Neural cell (in vitro differentiated cells): ENCODE measurements around the gene MACROD1. TPM values are rescaled to one million over a fixed set of nuclear protein-coding genes. Genes with fewer than 3 reads are reported as not detected.

ENCODE experiments used
- H2AFZ ChIP-seq: fragments of 200-600, 300-800 bp; sonication (generic), shearing (Covaris generic); 2 replicates; pipeline ENCODE4 v1.6.0; 2014; ENCODE audit warnings: low read depth, mild to moderate bottlenecking, antibody characterized with exemption, low read length, moderate library complexity
- H3F3A ChIP-seq: fragments of 200-600 bp; shearing (Covaris generic); 2 replicates; pipeline ENCODE4 v1.6.1; 2016; ENCODE audit warnings: mild to moderate bottlenecking, moderate library complexity, mixed read lengths, antibody characterized with exemption, low read length; ENCODE audit not compliant: insufficient read depth, poor library complexity, severe bottlenecking
- H3K27ac ChIP-seq: fragments of 200-600, 300-800 bp; sonication (generic), shearing (Covaris generic); 2 replicates; pipeline ENCODE4 v1.5.1; 2014; ENCODE audit warnings: mild to moderate bottlenecking, low read length, moderate library complexity
- H3K27me3 ChIP-seq: fragments of 300-800, 200-600 bp; sonication (generic), shearing (Covaris generic); 2 replicates; pipeline ENCODE4 v1.6.0; 2014; ENCODE audit warnings: mild to moderate bottlenecking, low read depth, low read length, moderate library complexity; ENCODE audit not compliant: insufficient read depth
- H3K36me3 ChIP-seq: fragments of 300-800, 200-600 bp; sonication (generic), shearing (Covaris generic); 2 replicates; pipeline ENCODE4 v1.5.1; 2014; ENCODE audit warnings: mild to moderate bottlenecking, antibody characterized with exemption, low read length, moderate library complexity; ENCODE audit not compliant: insufficient read depth
- H3K4me2 ChIP-seq: fragments of 300-800, 200-600 bp; sonication (generic), shearing (Covaris generic); 2 replicates; pipeline ENCODE4 v1.6.0; 2014; ENCODE audit warnings: mild to moderate bottlenecking, low read length
- H3K4me3 ChIP-seq: fragments of 300-800, 200-600 bp; sonication (generic), shearing (Covaris generic); 2 replicates; pipeline ENCODE4 v1.5.1; 2014; ENCODE audit warnings: mild to moderate bottlenecking, low read length, moderate library complexity
- H3K79me2 ChIP-seq: fragments of 200-600 bp; shearing (Covaris generic); replicated peaks from 2 replicates; pipeline ENCODE4 v1.6.0; 2014; ENCODE audit warnings: mild to moderate bottlenecking, low read length, moderate library complexity; ENCODE audit not compliant: insufficient read depth
- H3K9ac ChIP-seq: fragments of 300-800, 200-600 bp; sonication (generic), shearing (Covaris generic); 2 replicates; pipeline ENCODE4 v1.6.1; 2016; ENCODE audit warnings: mild to moderate bottlenecking, low read length, mixed read lengths
- H3K9me2 ChIP-seq: fragments of 200-600 bp; shearing (Covaris generic); 2 replicates; pipeline ENCODE4 v1.6.1; 2016; ENCODE audit warnings: mild to moderate bottlenecking, low read length, mixed read lengths; ENCODE audit not compliant: insufficient read depth
- H3K9me3 ChIP-seq: fragments of 200-600, 300-800 bp; sonication (generic), shearing (Covaris generic); 2 replicates; pipeline ENCODE4 v1.6.1; 2016; ENCODE audit warnings: mild to moderate bottlenecking, mixed run types, low read length, moderate library complexity, mixed read lengths
- H4K20me1 ChIP-seq: fragments of 200-600 bp; shearing (Covaris generic); 2 replicates; pipeline ENCODE4 v1.6.1; 2016; ENCODE audit warnings: mild to moderate bottlenecking, mixed run types; ENCODE audit not compliant: insufficient read depth
- EP300 ChIP-seq: fragments of 450-650 bp; conservative IDR thresholded peaks from 2 replicates; pipeline ENCODE4 v1.6.1; 2014; ENCODE audit warnings: antibody characterized with exemption, mild to moderate bottlenecking, moderate library complexity; ENCODE audit not compliant: poor library complexity, severe bottlenecking
- EZH2 ChIP-seq: fragments of 200-600, 300-800 bp; shearing (Covaris generic), sonication (generic); IDR thresholded peaks from 2 replicates; pipeline ENCODE4 v1.6.1; 2014; ENCODE audit warnings: antibody characterized with exemption, low read length, borderline replicate concordance, mild to moderate bottlenecking; ENCODE audit not compliant: insufficient read depth, poor library complexity, severe bottlenecking
- MXI1 ChIP-seq: fragments of 450-650 bp; conservative IDR thresholded peaks from 2 replicates; pipeline ENCODE4 v1.6.1; 2014; ENCODE audit warnings: antibody characterized with exemption, mild to moderate bottlenecking; ENCODE audit not compliant: poor library complexity, severe bottlenecking
- POLR2AphosphoS5 ChIP-seq: IDR thresholded peaks from 2 replicates; pipeline ENCODE4 v1.6.1; 2012
- RAD21 ChIP-seq: fragments of 450-650 bp; conservative IDR thresholded peaks from 2 replicates; pipeline ENCODE4 v1.6.1; 2014; ENCODE audit warnings: antibody characterized with exemption, mild to moderate bottlenecking, moderate library complexity
- SMC3 ChIP-seq: fragments of 450-650 bp; conservative IDR thresholded peaks from 2 replicates; pipeline ENCODE4 v1.6.1; 2014; ENCODE audit warnings: antibody characterized with exemption, mild to moderate bottlenecking, moderate library complexity; ENCODE audit not compliant: poor library complexity
- TAF1 ChIP-seq: IDR thresholded peaks from 2 replicates; pipeline ENCODE4 v1.6.1; 2012; ENCODE audit warnings: low read depth
- polyA plus RNA-seq: library from polyadenylated mRNA; depleted of rRNA; stranded (reverse); fragments of >200 nt; gene quantifications from 2 replicates; pipeline ENCODE4 v1.2.3, GENCODE V29; 2014
- TF ChIP-seq, protein P1 (sequence below): fragments of 450-650 bp; IDR thresholded peaks from 2 replicates; pipeline ENCODE4 v1.5.1; 2014; ENCODE audit warnings: antibody characterized with exemption, mild to moderate bottlenecking, moderate library complexity; ENCODE audit not compliant: poor library complexity, severe bottlenecking
- TF ChIP-seq, protein P2 (sequence below): IDR thresholded peaks from 2 replicates; pipeline ENCODE4 v1.6.1; 2012; ENCODE audit warnings: borderline replicate concordance

The MACROD1 gene
- polyA plus RNA-seq, 1 donor from 2014 or later, result 30.8 TPM

DNA sequence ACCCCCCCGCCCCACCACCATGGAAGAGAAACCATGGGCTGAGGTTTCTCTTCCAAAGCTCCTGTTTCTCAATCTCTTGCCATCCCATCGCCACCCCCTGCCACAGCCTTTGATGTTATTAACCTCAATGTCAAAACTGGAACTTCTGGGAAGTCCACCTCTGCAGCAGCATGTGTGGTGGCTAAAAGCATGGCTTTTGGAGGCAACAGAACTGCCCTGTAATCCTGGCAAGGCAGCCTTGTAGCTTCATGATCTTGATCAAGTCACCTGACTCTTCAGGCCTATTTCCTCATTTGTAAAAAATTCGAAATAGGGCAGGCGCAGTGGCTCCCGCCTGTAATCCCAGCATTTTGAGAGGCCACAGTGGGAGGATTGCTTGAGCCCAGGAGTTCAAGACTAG is 195.0 kb downstream of the MACROD1 start:
- Histone ChIP-seq H3F3A (no peaks in the 10 kb centered on the region), H3K9me3 (no peaks in the 10 kb centered on the region), H2AFZ (no peak overlapping the region), H3K27me3 (no peaks in the 10 kb centered on the region), H3K9ac (no peak overlapping the region), H3K9me2 (no peaks in the 10 kb centered on the region), H3K79me2 (peaks cover 9% of the 10 kb centered on the region), H3K27ac (no peak overlapping the region), H3K4me2 (no peak overlapping the region), H3K36me3 (no peaks in the 10 kb centered on the region), H3K4me3 (no peak overlapping the region), H4K20me1 (no peaks in the 10 kb centered on the region)
- TF ChIP-seq, protein P1, sequence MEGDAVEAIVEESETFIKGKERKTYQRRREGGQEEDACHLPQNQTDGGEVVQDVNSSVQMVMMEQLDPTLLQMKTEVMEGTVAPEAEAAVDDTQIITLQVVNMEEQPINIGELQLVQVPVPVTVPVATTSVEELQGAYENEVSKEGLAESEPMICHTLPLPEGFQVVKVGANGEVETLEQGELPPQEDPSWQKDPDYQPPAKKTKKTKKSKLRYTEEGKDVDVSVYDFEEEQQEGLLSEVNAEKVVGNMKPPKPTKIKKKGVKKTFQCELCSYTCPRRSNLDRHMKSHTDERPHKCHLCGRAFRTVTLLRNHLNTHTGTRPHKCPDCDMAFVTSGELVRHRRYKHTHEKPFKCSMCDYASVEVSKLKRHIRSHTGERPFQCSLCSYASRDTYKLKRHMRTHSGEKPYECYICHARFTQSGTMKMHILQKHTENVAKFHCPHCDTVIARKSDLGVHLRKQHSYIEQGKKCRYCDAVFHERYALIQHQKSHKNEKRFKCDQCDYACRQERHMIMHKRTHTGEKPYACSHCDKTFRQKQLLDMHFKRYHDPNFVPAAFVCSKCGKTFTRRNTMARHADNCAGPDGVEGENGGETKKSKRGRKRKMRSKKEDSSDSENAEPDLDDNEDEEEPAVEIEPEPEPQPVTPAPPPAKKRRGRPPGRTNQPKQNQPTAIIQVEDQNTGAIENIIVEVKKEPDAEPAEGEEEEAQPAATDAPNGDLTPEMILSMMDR, result no peak
- TF ChIP-seq EP300 (no peak), SMC3 (no peak), POLR2AphosphoS5 (no peak), TAF1 (no peak)
- TF ChIP-seq, protein P2, sequence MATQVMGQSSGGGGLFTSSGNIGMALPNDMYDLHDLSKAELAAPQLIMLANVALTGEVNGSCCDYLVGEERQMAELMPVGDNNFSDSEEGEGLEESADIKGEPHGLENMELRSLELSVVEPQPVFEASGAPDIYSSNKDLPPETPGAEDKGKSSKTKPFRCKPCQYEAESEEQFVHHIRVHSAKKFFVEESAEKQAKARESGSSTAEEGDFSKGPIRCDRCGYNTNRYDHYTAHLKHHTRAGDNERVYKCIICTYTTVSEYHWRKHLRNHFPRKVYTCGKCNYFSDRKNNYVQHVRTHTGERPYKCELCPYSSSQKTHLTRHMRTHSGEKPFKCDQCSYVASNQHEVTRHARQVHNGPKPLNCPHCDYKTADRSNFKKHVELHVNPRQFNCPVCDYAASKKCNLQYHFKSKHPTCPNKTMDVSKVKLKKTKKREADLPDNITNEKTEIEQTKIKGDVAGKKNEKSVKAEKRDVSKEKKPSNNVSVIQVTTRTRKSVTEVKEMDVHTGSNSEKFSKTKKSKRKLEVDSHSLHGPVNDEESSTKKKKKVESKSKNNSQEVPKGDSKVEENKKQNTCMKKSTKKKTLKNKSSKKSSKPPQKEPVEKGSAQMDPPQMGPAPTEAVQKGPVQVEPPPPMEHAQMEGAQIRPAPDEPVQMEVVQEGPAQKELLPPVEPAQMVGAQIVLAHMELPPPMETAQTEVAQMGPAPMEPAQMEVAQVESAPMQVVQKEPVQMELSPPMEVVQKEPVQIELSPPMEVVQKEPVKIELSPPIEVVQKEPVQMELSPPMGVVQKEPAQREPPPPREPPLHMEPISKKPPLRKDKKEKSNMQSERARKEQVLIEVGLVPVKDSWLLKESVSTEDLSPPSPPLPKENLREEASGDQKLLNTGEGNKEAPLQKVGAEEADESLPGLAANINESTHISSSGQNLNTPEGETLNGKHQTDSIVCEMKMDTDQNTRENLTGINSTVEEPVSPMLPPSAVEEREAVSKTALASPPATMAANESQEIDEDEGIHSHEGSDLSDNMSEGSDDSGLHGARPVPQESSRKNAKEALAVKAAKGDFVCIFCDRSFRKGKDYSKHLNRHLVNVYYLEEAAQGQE, result no peak

DNA sequence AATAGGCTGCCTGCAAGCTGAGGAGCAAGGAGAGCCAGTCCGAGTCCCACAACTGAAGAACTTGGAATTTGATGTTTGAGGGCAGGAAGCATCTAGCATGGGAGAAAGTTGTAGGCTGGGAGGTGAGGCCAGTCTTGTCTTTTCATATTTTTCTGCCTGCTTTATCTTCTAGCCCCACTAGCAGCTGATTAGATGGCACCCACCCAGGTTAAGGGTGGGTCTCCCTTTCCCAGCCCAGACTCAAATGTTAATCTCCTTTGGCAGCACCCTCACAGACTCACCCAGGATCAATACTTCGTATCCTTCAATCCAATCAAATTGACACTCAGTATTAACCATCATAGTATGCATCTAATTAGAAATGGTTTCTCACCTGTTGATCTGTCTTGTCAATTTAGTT is 196.5 kb downstream of the MACROD1 start:
- Histone ChIP-seq H4K20me1 (no peaks in the 10 kb centered on the region), H3K4me2 (no peak overlapping the region), H3K36me3 (no peaks in the 10 kb centered on the region), H3K79me2 (no peaks in the 10 kb centered on the region), H3K9me2 (no peaks in the 10 kb centered on the region), H3K9ac (no peak overlapping the region), H3K9me3 (no peaks in the 10 kb centered on the region), H3K27me3 (no peaks in the 10 kb centered on the region), H3K4me3 (no peak overlapping the region), H2AFZ (no peak overlapping the region), H3K27ac (no peak overlapping the region), H3F3A (no peaks in the 10 kb centered on the region)
- TF ChIP-seq EZH2, result no peak
- no peak for TF ChIP-seq MXI1

DNA sequence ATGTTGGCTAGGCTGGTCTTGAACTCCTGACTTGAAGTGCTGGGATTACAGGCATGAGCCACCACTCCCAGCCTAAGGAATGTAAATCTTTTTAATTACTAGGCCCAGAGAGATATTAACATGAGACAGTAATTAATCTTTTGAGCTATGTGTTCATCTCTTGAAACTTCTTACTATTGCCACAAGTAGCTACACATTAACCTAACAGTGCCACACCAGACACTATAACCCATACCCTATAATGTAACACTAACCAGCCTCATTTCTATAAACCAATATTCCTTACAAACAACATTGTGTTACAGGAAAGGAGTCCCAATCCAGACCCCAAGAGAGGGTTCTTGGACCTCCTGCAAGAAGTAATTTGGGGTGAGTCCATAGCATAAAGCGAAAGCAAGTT is 199.5 kb downstream of the MACROD1 start:
- Histone ChIP-seq H3K9me3 (no peaks in the 10 kb centered on the region), H2AFZ (no peak overlapping the region), H3K79me2 (no peaks in the 10 kb centered on the region), H3K27ac (no peak overlapping the region), H3K4me3 (no peak overlapping the region), H3K9me2 (no peaks in the 10 kb centered on the region), H4K20me1 (no peaks in the 10 kb centered on the region), H3K4me2 (no peak overlapping the region), H3F3A (no peaks in the 10 kb centered on the region), H3K36me3 (no peaks in the 10 kb centered on the region), H3K9ac (no peak overlapping the region), H3K27me3 (no peaks in the 10 kb centered on the region)
- TF ChIP-seq EZH2 (no peak), MXI1 (no peak), RAD21 (no peak), EP300 (no peak), TAF1 (no peak), SMC3 (no peak), POLR2AphosphoS5 (no peak)
- TF ChIP-seq, protein P1, result no peak
- TF ChIP-seq, protein P2, result no peak
